CD4-positive, CD25-positive, alpha-beta regulatory T cell (primary cell): ENCODE results near the gene FAM90A1. TPM values are rescaled to one million over a fixed set of nuclear protein-coding genes. Genes with fewer than 3 reads are reported as not detected.
A peak's percentile ranks its signal among the peaks of the same experiment; 100 is the strongest.
"Not testable (repeated sequence)": the region's sequence is repeated elsewhere in the genome, so short reads cannot be mapped to it uniquely, and the experiment has no call there.

Source experiments
- ATAC-seq, 2 donors: fragments of 150-1000 bp; cut with Tn5 transposase; one replicate each; pipeline ENCODE4 v1.10.0; 2021; ENCODE audit warnings: low read depth in 2 of 2, moderate number of reproducible peaks in 2 of 2, moderate library complexity in 1 of 2
- DNase-seq, 3 donors: peaks; one replicate each; pipeline versions ENCODE4 v3.0.0 to v3.0.0-alpha.2; 2012 to 2022; ENCODE audit warnings: mixed read lengths in 1 of 3
- H3K27ac ChIP-seq: one replicate; pipeline ENCODE4 v1.7.0; 2013; ENCODE audit warnings: mild to moderate bottlenecking, low read length; ENCODE audit not compliant: insufficient read depth, poor library complexity, severe bottlenecking
- H3K27me3 ChIP-seq: one replicate; pipeline ENCODE4 v1.7.0; 2013; ENCODE audit warnings: low read length; ENCODE audit not compliant: control insufficient read depth, insufficient read depth
- H3K36me3 ChIP-seq: one replicate; pipeline ENCODE4 v1.7.0; 2013; ENCODE audit warnings: mild to moderate bottlenecking, low read length, moderate library complexity; ENCODE audit not compliant: control insufficient read depth, insufficient read depth
- H3K4me1 ChIP-seq: 2 replicates; pipeline ENCODE4 v1.7.0; 2013; ENCODE audit warnings: mild to moderate bottlenecking, low read length; ENCODE audit not compliant: insufficient read depth, control insufficient read depth, poor library complexity, severe bottlenecking
- H3K4me3 ChIP-seq: one replicate; pipeline ENCODE4 v1.7.0; 2013; ENCODE audit warnings: low read depth, mild to moderate bottlenecking, low read length, moderate library complexity
- H3K9me3 ChIP-seq, 2 experiments: 1 replicate in 1 of 2; 2 replicates in 1 of 2; pipeline ENCODE4 v1.7.0; 2013; ENCODE audit warnings: low read length in 2 of 2, mild to moderate bottlenecking in 1 of 2, moderate library complexity in 1 of 2; ENCODE audit not compliant: control insufficient read depth in 2 of 2
- H3K27ac Mint-ChIP-seq, 3 donors: one replicate each; pipeline ENCODE4 v1.8.0; 2020 to 2022; ENCODE audit warnings: mild to moderate bottlenecking in 3 of 3, mixed read lengths in 3 of 3, moderate library complexity in 2 of 3
- H3K27me3 Mint-ChIP-seq: one replicate; pipeline ENCODE4 v1.8.0; 2022; ENCODE audit warnings: mild to moderate bottlenecking, mixed read lengths
- H3K36me3 Mint-ChIP-seq: one replicate; pipeline ENCODE4 v1.8.0; 2020; ENCODE audit warnings: mixed read lengths
- H3K4me1 Mint-ChIP-seq, 4 donors: one replicate each; pipeline ENCODE4 v1.8.0; 2020 to 2022; ENCODE audit warnings: mixed read lengths in 4 of 4, mild to moderate bottlenecking in 1 of 4
- H3K4me3 Mint-ChIP-seq, 4 donors: one replicate each; pipeline ENCODE4 v1.8.0; 2020 to 2022; ENCODE audit warnings: mild to moderate bottlenecking in 4 of 4, mixed read lengths in 4 of 4, moderate library complexity in 3 of 4
- H3K9me3 Mint-ChIP-seq, 7 donors: one replicate each; pipeline ENCODE4 v1.8.0; 2020 to 2022; ENCODE audit warnings: mixed read lengths in 7 of 7, mild to moderate bottlenecking in 3 of 7, moderate library complexity in 2 of 7
- polyA plus RNA-seq, 4 donors: library from polyadenylated mRNA; unstranded; fragments of 300-500 nt; fragmentation: Illumina TruSeq; gene quantifications; one replicate each; pipeline ENCODE4 v1.2.3, GENCODE V29; 2021
- total RNA-seq: library from RNA; stranded (reverse); gene quantifications from one replicate; pipeline ENCODE4 v1.2.3, GENCODE V29; 2022

The FAM90A1 gene
- total and polyA plus RNA-seq, 5 donors from 2014 or later: 0.11 to 0.67 (median 0.24) TPM; not detected in 2

DNA sequence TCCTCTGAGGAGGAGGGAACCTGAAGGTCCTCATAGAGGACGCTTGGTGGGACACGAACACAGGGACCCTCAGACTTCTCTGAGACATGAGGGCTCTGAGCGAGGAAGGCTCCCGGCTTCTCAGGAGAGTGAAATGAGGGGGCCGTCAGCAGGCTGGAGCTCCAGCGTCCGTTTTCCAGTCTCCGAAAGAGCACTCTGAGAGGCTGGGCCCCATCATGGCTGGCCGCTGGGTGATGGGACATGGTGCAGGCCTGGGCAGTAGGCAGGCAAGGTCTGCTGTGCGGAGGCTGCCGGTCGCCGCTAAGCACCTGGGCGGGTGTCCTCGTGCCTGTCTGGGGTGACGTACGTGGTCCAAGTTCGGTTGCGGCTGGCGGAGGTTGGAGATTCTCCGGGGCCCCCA lies 5.6 kb downstream of the FAM90A1 start:
- not testable (repeated sequence) for ATAC-seq, H3K36me3 ChIP-seq, H3K4me1 Mint-ChIP-seq, H3K9me3 Mint-ChIP-seq, H3K4me3 ChIP-seq, H3K36me3 Mint-ChIP-seq, H3K4me1 ChIP-seq, H3K27ac Mint-ChIP-seq, H3K27ac ChIP-seq, H3K27me3 ChIP-seq, H3K9me3 ChIP-seq, H3K27me3 Mint-ChIP-seq, H3K4me3 Mint-ChIP-seq, DNase-seq

DNA sequence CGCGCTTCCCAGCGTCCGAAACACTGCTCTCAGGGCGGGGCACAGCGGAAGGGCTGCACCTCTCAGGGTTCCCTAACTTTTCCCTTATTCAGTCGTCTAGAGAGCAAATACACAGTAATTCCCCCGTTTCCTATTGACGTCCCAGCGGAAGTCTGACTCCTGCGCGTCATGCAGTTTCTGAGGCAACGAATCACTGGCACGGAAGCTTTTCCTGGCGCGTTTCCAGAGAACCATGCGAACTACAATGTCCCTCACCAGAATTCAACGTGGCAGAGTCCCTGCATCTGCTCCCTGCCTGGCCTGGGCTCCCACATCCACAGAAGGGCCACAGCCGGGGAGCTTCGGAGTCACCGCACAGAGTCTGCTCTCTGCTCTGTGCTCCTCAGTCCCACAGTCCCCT lies 6.0 kb downstream of the FAM90A1 start:
- H3K9me3 Mint-ChIP-seq, ATAC-seq: not testable (repeated sequence)

DNA sequence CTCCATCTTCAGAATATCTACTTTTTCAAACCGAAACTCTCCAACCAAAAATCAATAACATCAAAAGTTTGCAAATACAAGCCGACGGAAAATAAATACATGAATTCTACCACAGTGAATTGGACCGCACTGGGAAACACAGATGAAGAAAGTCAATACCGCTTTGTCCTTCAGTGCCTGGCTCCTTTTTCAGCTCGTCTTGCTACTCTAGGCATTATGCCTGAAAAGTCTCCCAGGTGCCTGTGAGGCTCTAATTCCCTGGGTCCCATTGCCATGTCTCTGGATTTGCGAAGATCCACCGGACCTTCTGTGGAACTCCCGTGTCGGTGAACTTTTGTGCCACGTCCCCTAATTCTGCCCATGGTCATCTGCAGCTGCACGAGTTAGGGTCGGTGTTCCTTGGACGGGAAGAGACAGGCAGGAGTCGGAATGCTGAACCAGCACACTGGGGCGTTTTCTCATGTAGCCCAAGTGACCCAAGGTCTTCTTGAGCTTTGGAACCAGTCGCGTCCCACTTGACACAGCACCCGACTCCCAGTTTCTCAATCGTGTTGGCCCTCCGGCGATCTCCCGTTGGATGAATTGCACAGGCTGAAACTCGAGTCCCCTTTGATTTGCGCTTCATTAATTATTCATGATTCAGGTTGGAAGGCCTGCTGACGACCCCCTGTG lies 8.6 kb downstream of the FAM90A1 start:
- H3K4me1 Mint-ChIP-seq, H3K4me3 Mint-ChIP-seq, H3K4me3 ChIP-seq, H3K9me3 Mint-ChIP-seq, ATAC-seq, H3K36me3 Mint-ChIP-seq, H3K27ac ChIP-seq, DNase-seq, H3K27ac Mint-ChIP-seq, H3K27me3 ChIP-seq, H3K9me3 ChIP-seq, H3K36me3 ChIP-seq, H3K4me1 ChIP-seq: not testable (repeated sequence)
- peaks cover 14% of the 10 kb centered on the region for H3K27me3 Mint-ChIP-seq

More for the DNA sequence above, 6.0 kb downstream of the FAM90A1 start:
- H3K4me1 ChIP-seq, DNase-seq, H3K27ac Mint-ChIP-seq, H3K4me3 Mint-ChIP-seq, H3K9me3 ChIP-seq, H3K27ac ChIP-seq, H3K36me3 Mint-ChIP-seq, H3K36me3 ChIP-seq, H3K4me1 Mint-ChIP-seq, H3K27me3 ChIP-seq, H3K4me3 ChIP-seq, H3K27me3 Mint-ChIP-seq: not testable (repeated sequence)

DNA sequence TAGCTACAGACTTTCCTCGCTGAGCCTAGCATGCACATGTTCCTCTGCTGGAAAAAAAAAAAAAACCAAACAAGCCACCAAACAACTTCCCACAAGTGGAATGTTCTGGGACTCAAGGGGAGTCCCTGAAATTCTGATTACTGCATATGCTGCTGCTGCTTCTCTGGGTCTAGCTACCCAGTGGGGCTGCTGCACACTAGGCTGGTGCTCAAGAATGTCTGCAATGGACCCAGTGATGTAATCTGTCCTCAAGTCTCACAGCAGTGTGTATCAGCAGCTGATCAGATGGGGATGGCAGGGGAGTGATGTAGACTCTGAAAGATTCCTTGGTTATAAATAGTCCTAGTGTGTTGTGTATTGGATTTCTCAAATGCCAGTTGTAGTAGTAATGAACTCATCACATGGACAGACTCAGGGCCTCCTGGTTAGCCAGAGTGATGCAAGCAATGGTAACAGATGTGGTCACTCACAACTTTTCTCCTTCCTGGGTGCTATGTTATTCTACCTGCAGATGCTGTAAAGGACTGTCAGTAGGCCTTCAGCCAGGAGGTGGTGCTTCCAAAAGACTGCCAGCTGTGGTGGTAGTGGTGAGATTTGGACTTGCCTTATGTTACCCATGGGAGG lies 29.6 kb downstream of the FAM90A1 start:
- not testable (repeated sequence) for H3K4me3 Mint-ChIP-seq, H3K9me3 ChIP-seq, H3K4me3 ChIP-seq, DNase-seq, H3K9me3 Mint-ChIP-seq, H3K36me3 ChIP-seq, H3K4me1 ChIP-seq, H3K27ac ChIP-seq, ATAC-seq, H3K27me3 Mint-ChIP-seq, H3K27me3 ChIP-seq
- peaks cover 23% of the 10 kb centered on the region for H3K36me3 Mint-ChIP-seq
- peaks cover 0 to 15% (median 3%) of the 10 kb centered on the region in 4 donors for H3K4me1 Mint-ChIP-seq
- peak overlapping the region in 1 of 3 donors; percentile 42 for H3K27ac Mint-ChIP-seq

GRCh38 chr12:8188088-8188487 lies 39.3 kb downstream of the FAM90A1 start:
- not testable (repeated sequence) for H3K27ac Mint-ChIP-seq, H3K27me3 ChIP-seq, H3K4me3 Mint-ChIP-seq, DNase-seq, H3K4me1 ChIP-seq, H3K4me1 Mint-ChIP-seq, H3K9me3 ChIP-seq, H3K27ac ChIP-seq, H3K36me3 ChIP-seq, H3K4me3 ChIP-seq, H3K9me3 Mint-ChIP-seq, H3K27me3 Mint-ChIP-seq, H3K36me3 Mint-ChIP-seq, ATAC-seq

- H3K27me3 Mint-ChIP-seq, DNase-seq, H3K9me3 Mint-ChIP-seq, H3K27ac Mint-ChIP-seq, H3K4me1 ChIP-seq, H3K4me3 ChIP-seq, H3K27me3 ChIP-seq, H3K4me3 Mint-ChIP-seq, H3K36me3 Mint-ChIP-seq, ATAC-seq, H3K9me3 ChIP-seq, H3K27ac ChIP-seq, H3K36me3 ChIP-seq: not testable (repeated sequence)
- H3K4me1 Mint-ChIP-seq: peaks cover 5 to 21% (median 8%) of the 10 kb centered on the region in 4 donors
Measured at GRCh38 chr12:8184206-8184605, 43.2 kb downstream of the FAM90A1 start.

- not testable (repeated sequence) for H3K4me1 ChIP-seq, H3K36me3 Mint-ChIP-seq, ATAC-seq, H3K27ac ChIP-seq, H3K4me3 Mint-ChIP-seq, H3K27me3 Mint-ChIP-seq, H3K9me3 Mint-ChIP-seq, H3K36me3 ChIP-seq, H3K27ac Mint-ChIP-seq, H3K27me3 ChIP-seq, DNase-seq, H3K4me3 ChIP-seq, H3K9me3 ChIP-seq
- peaks cover 5 to 21% (median 8%) of the 10 kb centered on the region in 4 donors for H3K4me1 Mint-ChIP-seq
Measured at GRCh38 chr12:8183346-8183745, 44.1 kb downstream of the FAM90A1 start.

DNA sequence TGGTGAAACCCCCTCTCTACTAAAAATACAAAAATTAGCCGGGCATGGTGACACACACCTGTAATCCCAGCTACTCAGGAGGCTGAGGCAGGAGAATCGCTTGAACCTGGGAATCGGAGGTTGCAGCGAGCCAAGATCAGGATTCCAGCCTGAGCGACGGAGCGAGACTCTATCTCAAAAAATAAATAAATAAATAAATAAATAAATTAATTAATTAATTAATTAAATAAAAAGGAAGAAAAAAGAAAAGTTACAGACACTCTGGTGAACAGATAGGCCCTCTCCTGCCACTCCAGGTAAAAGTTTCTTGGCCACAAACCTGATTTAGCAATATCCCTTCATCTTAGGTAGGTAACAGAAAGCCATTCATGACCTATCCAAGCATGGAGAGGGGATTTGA lies 44.5 kb downstream of the FAM90A1 start:
- not testable (repeated sequence) for ATAC-seq, H3K36me3 ChIP-seq, H3K36me3 Mint-ChIP-seq, H3K27me3 Mint-ChIP-seq, H3K4me1 ChIP-seq, H3K27ac Mint-ChIP-seq, H3K9me3 Mint-ChIP-seq, H3K4me3 Mint-ChIP-seq, DNase-seq, H3K27me3 ChIP-seq, H3K9me3 ChIP-seq, H3K4me3 ChIP-seq, H3K27ac ChIP-seq
- peaks cover 5 to 21% (median 8%) of the 10 kb centered on the region in 4 donors for H3K4me1 Mint-ChIP-seq
